Urinary bladder (tissue), 4 donors: Measurements from ENCODE around the gene VKORC1. TPM values are rescaled to one million over a fixed set of nuclear protein-coding genes. Genes with fewer than 3 reads are reported as not detected.
A peak's percentile ranks its signal among the peaks of the same experiment; 100 is the strongest.

Experiments
- DNase-seq: peaks from one replicate; pipeline ENCODE4 v3.0.0-alpha.2; 2015; ENCODE audit errors: extremely low spot score
- H3K27ac ChIP-seq: one replicate; pipeline ENCODE4 v1.5.1; 2013; ENCODE audit warnings: low read depth, mild to moderate bottlenecking, moderate library complexity
- H3K36me3 ChIP-seq: one replicate; pipeline ENCODE4 v1.6.1; 2013; ENCODE audit warnings: mild to moderate bottlenecking, moderate library complexity; ENCODE audit not compliant: insufficient read depth
- H3K4me1 ChIP-seq: one replicate; pipeline ENCODE4 v1.6.1; 2013; ENCODE audit warnings: mild to moderate bottlenecking, moderate library complexity; ENCODE audit not compliant: insufficient read depth
- H3K4me3 ChIP-seq: one replicate; pipeline ENCODE4 v1.5.1; 2013; ENCODE audit warnings: low read depth, low read length
- WGBS: extraction: QIAGEN DNeasy Blood & Tissue Kit; methylation state at CpG from one replicate; pipeline ENCODE4 v1.1.7; 2013; 5-methylcytosine and 5-hydroxymethylcytosine counted together
- polyA plus RNA-seq: library from polyadenylated mRNA; stranded (reverse); fragments of 200-250 nt; gene quantifications from one replicate; pipeline ENCODE4 v1.2.3, GENCODE V29; 2013
- total RNA-seq: library from RNA; depleted of rRNA; stranded (reverse); fragments of >200 nt; gene quantifications from one replicate; pipeline ENCODE4 v1.2.3, GENCODE V29; 2014
- donor health status: healthy with polysubstance abuse.
- donor health status: healthy.

Gene VKORC1
- total and polyA plus RNA-seq, 2 donors: 43.8 to 210 TPM

DNA sequence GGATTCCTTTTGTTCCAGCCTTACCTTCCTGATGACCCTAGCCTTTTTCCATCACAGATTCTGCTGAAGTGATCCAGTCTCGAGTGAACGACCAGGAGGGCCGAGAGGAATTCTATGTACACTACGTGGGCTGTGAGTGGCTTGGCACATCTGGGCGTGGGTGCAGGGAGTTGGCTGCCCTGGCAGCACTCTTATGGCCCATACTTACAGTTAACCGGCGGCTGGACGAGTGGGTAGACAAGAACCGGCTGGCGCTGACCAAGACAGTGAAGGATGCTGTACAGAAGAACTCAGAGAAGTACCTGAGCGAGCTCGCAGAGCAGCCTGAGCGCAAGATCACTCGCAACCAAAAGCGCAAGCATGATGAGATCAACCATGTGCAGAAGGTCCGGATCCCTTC, 25.5 kb upstream of the VKORC1 start:
- H3K36me3 ChIP-seq: peaks cover 5% of the 10 kb centered on the region
- no peak overlapping the region for H3K27ac ChIP-seq
- H3K4me3 ChIP-seq: no peak overlapping the region
- H3K4me1 ChIP-seq: peaks cover 2% of the 10 kb centered on the region
- no peak for DNase-seq
- 93% methylated on average over 16 of the region's 16 CpGs for WGBS

DNA sequence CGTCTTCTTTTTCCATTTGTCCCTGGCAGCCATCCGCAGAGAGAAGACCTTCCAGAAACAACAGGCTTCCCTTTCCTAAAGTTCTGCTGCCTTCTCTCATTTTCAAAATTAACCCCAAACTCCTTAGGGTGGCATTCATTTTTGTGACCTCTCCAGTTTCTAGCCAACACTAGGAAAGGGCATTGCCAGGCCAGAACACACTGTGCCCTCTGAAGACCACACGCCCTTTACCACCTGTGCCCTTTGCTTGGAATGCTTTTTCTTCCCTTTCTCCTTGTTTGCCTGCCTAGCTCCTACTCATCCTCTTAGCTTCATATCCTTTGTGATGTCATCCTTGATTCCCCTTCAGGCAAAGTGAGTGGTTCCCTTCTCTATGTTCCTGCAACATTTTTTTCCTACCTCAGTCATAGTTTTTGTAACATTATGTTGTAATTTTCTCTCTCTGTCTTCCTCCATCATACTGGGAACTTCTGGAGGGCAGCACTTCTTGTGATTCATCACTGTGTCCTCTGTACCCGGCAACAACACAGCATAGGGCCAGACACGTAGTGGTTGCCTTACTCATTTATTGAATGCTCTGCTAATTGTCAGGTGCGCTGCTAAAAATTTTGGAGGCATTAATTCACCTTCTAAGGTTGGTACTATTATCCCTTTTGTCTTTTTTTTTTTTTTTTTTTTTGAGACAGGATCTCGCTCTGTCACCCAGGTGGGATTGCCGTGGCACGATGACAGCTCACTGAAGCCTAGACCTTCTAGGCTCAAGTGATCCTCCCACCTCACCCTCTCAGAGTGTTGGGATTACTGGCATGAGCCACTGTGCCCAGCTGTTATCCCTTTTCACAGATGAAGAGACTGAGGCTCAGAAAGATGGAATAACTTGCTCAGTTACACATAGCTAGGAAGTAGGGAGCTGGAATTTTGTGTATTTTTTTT, 23.9 kb upstream of the VKORC1 start:
- Histone ChIP-seq H3K27ac (peak overlapping the region; percentile 79), H3K4me1 (peaks cover 2% of the 10 kb centered on the region), H3K36me3 (peaks cover 5% of the 10 kb centered on the region), H3K4me3 (peak overlapping the region; percentile 74)
- WGBS: 60% methylated on average over 9 of the region's 9 CpGs
- DNase-seq: no peak

GRCh38 chr16:31117384-31118222, 23.0 kb upstream of the VKORC1 start, which contains the start of gene KAT8:
KAT8 (plus strand) TSS chr16:31117664; CDS start chr16:31117682, 18 bp downstream.
- peaks cover 2% of the 10 kb centered on the region for H3K4me1 ChIP-seq
- peak within 1 kb of the TSS; percentile 74 for H3K4me3 ChIP-seq
- DNase-seq: peak; percentile 97
- peak within 1 kb of the TSS; percentile 95 for H3K27ac ChIP-seq
- peaks cover 5% of the 10 kb centered on the region for H3K36me3 ChIP-seq
- WGBS: under 1% methylated on average over 68 of the region's 68 CpGs

GRCh38 chr16:31114468-31114867, 19.9 kb upstream of the VKORC1 start:
- 67% methylated on average over 8 of the region's 8 CpGs for WGBS
- Histone ChIP-seq H3K4me3 (no peak overlapping the region), H3K36me3 (no peaks in the 10 kb centered on the region), H3K4me1 (peaks cover 2% of the 10 kb centered on the region), H3K27ac (no peak overlapping the region)
- no peak for DNase-seq

GRCh38 chr16:31113121-31114120, 18.8 kb upstream of the VKORC1 start:
- H3K4me3 ChIP-seq: no peak overlapping the region
- WGBS: 76% methylated on average over 5 of the region's 5 CpGs
- DNase-seq: no peak
- H3K27ac ChIP-seq: no peak overlapping the region
- no peaks in the 10 kb centered on the region for H3K36me3 ChIP-seq
- H3K4me1 ChIP-seq: peaks cover 2% of the 10 kb centered on the region

- H3K4me3 ChIP-seq: no peak overlapping the region
- 83% methylated on average over 2 of the region's 2 CpGs for WGBS
- no peak for DNase-seq
- H3K27ac ChIP-seq: no peak overlapping the region
- peaks cover 2% of the 10 kb centered on the region for H3K4me1 ChIP-seq
- no peaks in the 10 kb centered on the region for H3K36me3 ChIP-seq
Observed at GRCh38 chr16:31112711-31113110, 18.1 kb upstream of the VKORC1 start.

DNA sequence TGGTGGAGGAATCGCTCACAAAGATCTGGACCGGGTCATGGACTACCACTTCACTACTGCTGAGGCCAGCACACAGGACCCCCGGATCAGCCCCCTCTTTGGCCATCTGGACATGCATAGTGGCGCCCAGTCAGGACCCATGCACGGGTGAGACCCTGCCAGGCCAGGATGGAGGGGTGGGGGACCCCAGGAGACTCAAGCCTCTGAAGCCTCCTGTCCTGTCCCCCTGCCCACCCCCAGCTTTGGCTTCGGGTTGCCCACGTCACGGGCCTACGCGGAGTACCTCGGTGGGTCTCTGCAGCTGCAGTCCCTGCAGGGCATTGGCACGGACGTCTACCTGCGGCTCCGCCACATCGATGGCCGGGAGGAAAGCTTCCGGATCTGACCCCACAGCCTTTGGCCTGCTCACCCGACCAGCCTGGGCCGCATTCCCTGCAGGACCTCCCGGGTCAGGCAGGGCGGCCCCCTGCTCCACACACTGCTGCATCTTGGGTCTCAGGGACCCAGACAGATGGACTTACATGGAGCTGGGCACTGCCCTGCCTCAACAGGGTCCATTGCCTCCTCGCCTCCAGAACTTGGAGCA, 17.4 kb upstream of the VKORC1 start:
- no peak overlapping the region for H3K4me3 ChIP-seq
- H3K36me3 ChIP-seq: no peaks in the 10 kb centered on the region
- DNase-seq: no peak
- 94% methylated on average over 23 of the region's 23 CpGs for WGBS
- H3K4me1 ChIP-seq: peaks cover 2% of the 10 kb centered on the region
- H3K27ac ChIP-seq: no peak overlapping the region

- no peaks in the 10 kb centered on the region for H3K36me3 ChIP-seq
- H3K4me1 ChIP-seq: peaks cover 1% of the 10 kb centered on the region
- H3K27ac ChIP-seq: no peak overlapping the region
- WGBS: 89% methylated on average over 26 of the region's 26 CpGs
- no peak overlapping the region for H3K4me3 ChIP-seq
- no peak for DNase-seq
Observed at GRCh38 chr16:31110106-31111034, 15.8 kb upstream of the VKORC1 start.

DNA sequence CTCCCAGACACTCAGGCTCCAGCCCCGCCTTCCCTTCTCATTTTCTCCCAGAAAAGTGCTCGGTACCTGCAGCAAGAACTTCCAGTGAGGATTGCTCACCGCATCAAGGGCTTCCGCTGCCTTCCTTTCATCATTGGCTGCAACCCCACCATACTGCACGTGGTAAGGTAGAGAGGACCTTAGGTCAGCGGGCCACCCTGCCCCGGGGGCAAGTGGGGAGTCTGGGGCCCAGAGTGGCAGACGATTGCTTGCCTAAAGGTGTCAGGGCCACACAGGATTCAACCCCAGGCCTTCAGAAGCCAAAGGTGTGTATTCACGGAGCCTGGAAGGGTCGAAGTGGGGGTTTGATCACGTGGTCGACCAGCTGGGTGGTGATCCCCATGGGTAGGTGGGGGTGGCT, 15.0 kb upstream of the VKORC1 start:
- Histone ChIP-seq H3K4me1 (peaks cover 1% of the 10 kb centered on the region), H3K36me3 (no peaks in the 10 kb centered on the region), H3K4me3 (no peak overlapping the region), H3K27ac (no peak overlapping the region)
- WGBS: 91% methylated on average over 12 of the region's 12 CpGs
- no peak for DNase-seq

DNA sequence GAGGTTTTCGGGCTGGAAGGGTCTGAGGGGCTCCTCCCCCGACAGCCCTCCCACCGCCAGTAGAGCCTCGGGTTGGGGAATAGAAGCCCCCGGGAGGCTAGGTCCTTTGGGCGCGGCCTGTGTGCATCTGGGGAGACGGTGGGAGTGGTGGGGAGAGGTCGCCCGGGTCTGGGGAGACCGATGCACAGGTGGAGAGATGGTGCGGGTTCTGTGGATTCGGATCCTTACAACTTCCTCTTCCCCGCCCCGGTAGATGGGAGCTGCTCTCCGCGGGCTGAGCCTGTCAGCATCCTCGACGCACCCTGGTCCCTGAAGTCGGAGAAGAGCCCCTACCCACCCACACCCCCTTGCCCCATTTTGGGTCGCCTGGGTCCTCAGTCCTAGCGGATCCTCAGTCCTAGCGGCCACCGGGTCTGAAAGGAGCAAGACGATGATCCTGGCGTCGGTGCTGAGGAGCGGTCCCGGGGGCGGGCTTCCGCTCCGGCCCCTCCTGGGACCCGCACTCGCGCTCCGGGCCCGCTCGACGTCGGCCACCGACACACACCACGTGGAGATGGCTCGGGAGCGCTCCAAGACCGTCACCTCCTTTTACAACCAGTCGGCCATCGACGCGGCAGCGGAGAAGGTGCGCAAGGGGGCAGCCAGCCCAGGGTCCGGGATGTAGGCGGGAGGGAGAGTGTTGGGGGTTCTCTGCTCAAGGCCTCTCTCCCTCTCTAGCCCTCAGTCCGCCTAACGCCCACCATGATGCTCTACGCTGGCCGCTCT, 14.4 kb upstream of the VKORC1 start:
- no peak for DNase-seq
- peak overlapping the region; percentile 92 for H3K27ac ChIP-seq
- H3K4me3 ChIP-seq: peak overlapping the region; percentile 92
- peaks cover 1% of the 10 kb centered on the region for H3K4me1 ChIP-seq
- H3K36me3 ChIP-seq: no peaks in the 10 kb centered on the region
- WGBS: 30% methylated on average over 57 of the region's 57 CpGs

GRCh38 chr16:31108035-31108793, 13.6 kb upstream of the VKORC1 start, which contains the start of gene BCKDK:
BCKDK (plus strand) TSS chr16:31108386; CDS start chr16:31109224, 838 bp downstream.
- 3% methylated on average over 68 of the region's 68 CpGs for WGBS
- Histone ChIP-seq H3K4me1 (peaks cover 1% of the 10 kb centered on the region), H3K27ac (peak within 1 kb of the TSS; percentile 92), H3K4me3 (peak within 1 kb of the TSS; percentile 92), H3K36me3 (no peaks in the 10 kb centered on the region)
- DNase-seq: no peak
